Mesodermal cell (in vitro differentiated cells): Measurements from ENCODE around the gene S100A14.

ENCODE experiments used
- H3K27ac ChIP-seq: 2 replicates; pipeline ENCODE4 v1.7.0; 2013; ENCODE audit warnings: mild to moderate bottlenecking, low read depth, low read length, moderate library complexity; ENCODE audit not compliant: severe bottlenecking
- H3K36me3 ChIP-seq: 2 replicates; pipeline ENCODE4 v1.7.1; 2013; ENCODE audit warnings: mild to moderate bottlenecking, low read length, moderate library complexity; ENCODE audit not compliant: control insufficient read depth, insufficient read depth
- H3K4me1 ChIP-seq: one replicate; pipeline ENCODE4 v1.7.1; 2013; ENCODE audit warnings: mild to moderate bottlenecking, low read length; ENCODE audit not compliant: insufficient read depth, control insufficient read depth, poor library complexity, severe bottlenecking
- H3K4me3 ChIP-seq: 2 replicates; pipeline ENCODE4 v1.7.0; 2013; ENCODE audit warnings: low read length, control low read depth, mild to moderate bottlenecking; ENCODE audit not compliant: insufficient read depth, poor library complexity, severe bottlenecking; ENCODE audit errors: extremely low read depth
- H3K9me3 ChIP-seq: 2 replicates; pipeline ENCODE4 v1.7.1; 2013; ENCODE audit warnings: mild to moderate bottlenecking, low read length, moderate library complexity; ENCODE audit not compliant: control insufficient read depth
- WGBS, 2 experiments: methylation state at CpG; one replicate each; pipeline ENCODE4 v1.1.5; 2013; ENCODE audit warnings: missing lambda C conversion rate in 2 of 2; ENCODE audit not compliant: insufficient coverage in 2 of 2; 5-methylcytosine and 5-hydroxymethylcytosine counted together

Gene S100A14

GRCh38 chr1:153638261-153638660, 22.1 kb upstream of the S100A14 start:
- Histone ChIP-seq H3K4me3 (no peak overlapping the region), H3K27ac (no peak overlapping the region), H3K4me1 (peaks cover 4% of the 10 kb centered on the region), H3K9me3 (no peaks in the 10 kb centered on the region), H3K36me3 (peaks cover 83% of the 10 kb centered on the region)
- WGBS, 2 experiments, result 97 to 100% methylated on average over 5 of the region's 6 CpGs

DNA sequence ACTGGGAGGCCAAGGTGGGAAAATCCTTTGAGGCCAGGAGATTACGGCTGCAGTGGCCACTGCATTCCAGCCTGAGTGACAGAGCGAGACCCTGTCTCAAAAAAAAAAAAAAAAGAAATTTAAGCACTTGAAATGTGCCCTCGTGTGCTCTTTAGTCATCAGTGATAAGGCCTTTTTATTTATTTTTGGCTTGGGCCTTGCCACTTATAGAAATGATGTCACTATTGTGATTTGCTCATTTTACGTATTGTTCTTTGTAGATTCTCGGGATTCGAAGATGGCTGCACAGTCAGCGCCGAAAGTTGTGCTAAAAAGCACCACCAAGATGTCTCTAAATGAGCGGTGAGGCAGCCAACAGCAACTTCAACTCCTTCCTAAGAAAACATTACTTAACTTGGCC, 20.2 kb upstream of the S100A14 start:
- 96 to 97% methylated on average over 9 of the region's 9 CpGs for WGBS, 2 experiments
- peaks cover 63% of the 10 kb centered on the region for H3K36me3 ChIP-seq
- H3K27ac ChIP-seq, result no peak overlapping the region

GRCh38 chr1:153635872-153636271, 19.7 kb upstream of the S100A14 start:
- Histone ChIP-seq H3K36me3 (peaks cover 59% of the 10 kb centered on the region), H3K4me3 (no peak overlapping the region), H3K4me1 (peaks cover 4% of the 10 kb centered on the region), H3K27ac (peak overlapping the region; percentile 29), H3K9me3 (no peaks in the 10 kb centered on the region)
- WGBS, 2 experiments, result 87 to 92% methylated on average over 3 of the region's 7 CpGs

More for the DNA sequence above, 20.2 kb upstream of the S100A14 start:
- Histone ChIP-seq H3K9me3 (no peaks in the 10 kb centered on the region), H3K4me1 (peaks cover 4% of the 10 kb centered on the region), H3K4me3 (no peak overlapping the region)

GRCh38 chr1:153633754-153634665, 17.9 kb upstream of the S100A14 start, which contains the start of gene CHTOP:
TSS of gene CHTOP (plus strand) at chr1:153634066. CDS start at chr1:153636589, 2,523 bp downstream.
- 1 to 4% methylated on average over 59 to 63 of the region's 65 CpGs for WGBS, 2 experiments
- Histone ChIP-seq H3K27ac (peak within 1 kb of the TSS; percentile 100), H3K36me3 (peaks cover 40% of the 10 kb centered on the region), H3K4me1 (peaks cover 9% of the 10 kb centered on the region), H3K4me3 (peak within 1 kb of the TSS; percentile 95), H3K9me3 (no peaks in the 10 kb centered on the region)

DNA sequence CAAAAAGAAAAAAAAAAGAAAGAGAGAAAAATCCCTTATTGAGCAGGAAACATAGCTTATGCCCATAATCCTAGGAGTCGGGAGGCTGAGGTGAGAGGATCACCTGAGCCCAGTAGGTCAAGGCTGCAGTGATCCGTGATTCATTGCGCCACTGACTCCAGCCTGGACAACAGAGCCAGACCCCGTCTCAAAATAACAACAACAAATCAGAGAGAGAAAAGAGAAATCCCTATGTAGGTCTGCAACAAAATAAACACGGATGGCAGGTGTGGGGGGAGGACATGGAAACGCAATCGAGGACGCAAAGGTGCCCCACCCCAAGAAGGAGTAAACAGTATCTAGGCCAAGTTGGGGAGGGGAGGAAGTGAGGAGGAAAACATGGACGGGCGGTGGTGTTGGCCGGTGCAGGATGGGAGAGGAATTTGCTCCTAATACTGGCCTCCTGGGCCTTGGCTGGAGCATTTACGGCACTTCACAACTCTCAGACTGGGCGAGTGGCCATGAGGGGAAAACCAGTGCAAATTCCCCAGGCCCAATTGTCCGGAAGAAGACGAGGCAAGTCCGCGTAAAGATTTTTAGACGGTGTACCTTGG, 17.1 kb upstream of the S100A14 start:
- Histone ChIP-seq H3K36me3 (peaks cover 34% of the 10 kb centered on the region), H3K9me3 (no peaks in the 10 kb centered on the region), H3K4me3 (peak overlapping the region; percentile 95), H3K4me1 (peaks cover 9% of the 10 kb centered on the region), H3K27ac (no peak overlapping the region)
- 91 to 94% methylated on average over 11 to 14 of the region's 18 CpGs for WGBS, 2 experiments

- Histone ChIP-seq H3K9me3 (no peaks in the 10 kb centered on the region), H3K4me3 (no peak overlapping the region), H3K4me1 (peaks cover 12% of the 10 kb centered on the region), H3K27ac (no peak overlapping the region), H3K36me3 (peaks cover 14% of the 10 kb centered on the region)
- 71 to 94% methylated on average over 2 to 4 of the region's 10 CpGs for WGBS, 2 experiments
Observed at GRCh38 chr1:153631047-153632022, 15.2 kb upstream of the S100A14 start.

DNA sequence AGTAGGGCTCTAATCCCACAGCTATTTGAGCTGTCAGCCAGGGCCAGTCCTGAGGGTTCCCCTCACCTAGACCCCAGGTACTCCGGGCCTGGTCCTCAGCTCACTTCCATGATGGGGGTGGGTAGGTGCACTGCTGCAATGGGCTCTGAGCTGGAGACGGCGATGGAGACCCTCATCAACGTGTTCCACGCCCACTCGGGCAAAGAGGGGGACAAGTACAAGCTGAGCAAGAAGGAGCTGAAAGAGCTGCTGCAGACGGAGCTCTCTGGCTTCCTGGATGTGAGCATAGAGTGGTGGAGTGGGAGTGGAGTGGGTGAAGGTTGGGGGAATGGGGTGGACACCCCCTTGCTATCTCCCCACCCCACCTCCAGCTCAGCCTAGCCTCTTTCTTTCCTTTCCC, 14.3 kb upstream of the S100A14 start:
- Histone ChIP-seq H3K4me3 (no peak overlapping the region), H3K27ac (no peak overlapping the region), H3K9me3 (no peaks in the 10 kb centered on the region), H3K4me1 (peaks cover 17% of the 10 kb centered on the region), H3K36me3 (peaks cover 14% of the 10 kb centered on the region)
- 92 to 94% methylated on average over 6 to 7 of the region's 7 CpGs for WGBS, 2 experiments

GRCh38 chr1:153629971-153630370, 13.8 kb upstream of the S100A14 start:
- Histone ChIP-seq H3K4me1 (peaks cover 21% of the 10 kb centered on the region), H3K27ac (no peak overlapping the region)

GRCh38 chr1:153629343-153629665, 13.2 kb upstream of the S100A14 start:
- no peaks in the 10 kb centered on the region for H3K9me3 ChIP-seq
- peaks cover 19% of the 10 kb centered on the region for H3K36me3 ChIP-seq
- H3K27ac ChIP-seq, result no peak overlapping the region
- H3K4me1 ChIP-seq, result peaks cover 28% of the 10 kb centered on the region
- H3K4me3 ChIP-seq, result no peak overlapping the region
- whole genome bisulfite sequencing, 2 experiments, result 79 to 88% methylated on average over 3 to 4 of the region's 5 CpGs

More at GRCh38 chr1:153629971-153630370, 13.8 kb upstream of the S100A14 start:
- H3K4me3 ChIP-seq, result no peak overlapping the region
- no peaks in the 10 kb centered on the region for H3K9me3 ChIP-seq
- H3K36me3 ChIP-seq, result peaks cover 14% of the 10 kb centered on the region
- no CpG with 5 or more reads among the region's 1 CpG for WGBS, 2 experiments

GRCh38 chr1:153628638-153629342, 12.7 kb upstream of the S100A14 start:
- Histone ChIP-seq H3K36me3 (peaks cover 24% of the 10 kb centered on the region), H3K4me1 (peaks cover 33% of the 10 kb centered on the region), H3K9me3 (no peaks in the 10 kb centered on the region), H3K4me3 (no peak overlapping the region), H3K27ac (no peak overlapping the region)
- 88 to 95% methylated on average over 3 to 5 of the region's 6 CpGs for WGBS, 2 experiments
